ENCODE data around the gene CARD18.

- TF ChIP-seq, protein P1, sequence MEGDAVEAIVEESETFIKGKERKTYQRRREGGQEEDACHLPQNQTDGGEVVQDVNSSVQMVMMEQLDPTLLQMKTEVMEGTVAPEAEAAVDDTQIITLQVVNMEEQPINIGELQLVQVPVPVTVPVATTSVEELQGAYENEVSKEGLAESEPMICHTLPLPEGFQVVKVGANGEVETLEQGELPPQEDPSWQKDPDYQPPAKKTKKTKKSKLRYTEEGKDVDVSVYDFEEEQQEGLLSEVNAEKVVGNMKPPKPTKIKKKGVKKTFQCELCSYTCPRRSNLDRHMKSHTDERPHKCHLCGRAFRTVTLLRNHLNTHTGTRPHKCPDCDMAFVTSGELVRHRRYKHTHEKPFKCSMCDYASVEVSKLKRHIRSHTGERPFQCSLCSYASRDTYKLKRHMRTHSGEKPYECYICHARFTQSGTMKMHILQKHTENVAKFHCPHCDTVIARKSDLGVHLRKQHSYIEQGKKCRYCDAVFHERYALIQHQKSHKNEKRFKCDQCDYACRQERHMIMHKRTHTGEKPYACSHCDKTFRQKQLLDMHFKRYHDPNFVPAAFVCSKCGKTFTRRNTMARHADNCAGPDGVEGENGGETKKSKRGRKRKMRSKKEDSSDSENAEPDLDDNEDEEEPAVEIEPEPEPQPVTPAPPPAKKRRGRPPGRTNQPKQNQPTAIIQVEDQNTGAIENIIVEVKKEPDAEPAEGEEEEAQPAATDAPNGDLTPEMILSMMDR (conservative IDR thresholded peaks at IDR 0.05; ENCODE audit: low read depth in 2 of 2) = peak; percentile 11 to 34; a peak in 1 of 4 replicates
- TF ChIP-seq, protein P2, sequence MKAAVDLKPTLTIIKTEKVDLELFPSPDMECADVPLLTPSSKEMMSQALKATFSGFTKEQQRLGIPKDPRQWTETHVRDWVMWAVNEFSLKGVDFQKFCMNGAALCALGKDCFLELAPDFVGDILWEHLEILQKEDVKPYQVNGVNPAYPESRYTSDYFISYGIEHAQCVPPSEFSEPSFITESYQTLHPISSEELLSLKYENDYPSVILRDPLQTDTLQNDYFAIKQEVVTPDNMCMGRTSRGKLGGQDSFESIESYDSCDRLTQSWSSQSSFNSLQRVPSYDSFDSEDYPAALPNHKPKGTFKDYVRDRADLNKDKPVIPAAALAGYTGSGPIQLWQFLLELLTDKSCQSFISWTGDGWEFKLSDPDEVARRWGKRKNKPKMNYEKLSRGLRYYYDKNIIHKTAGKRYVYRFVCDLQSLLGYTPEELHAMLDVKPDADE (IDR thresholded peaks at IDR 0.05) = no peak
- no peak for TF ChIP-seq EZH2 (IDR thresholded peaks at IDR 0.05; ENCODE audit: low read depth, unreplicated experiment)
These were observed 9.3 kb downstream of the CARD18 start for GRCh38 chr11:105130189-105130813.

Measured in GM23338 (cell line).